Tibial nerve (tissue), 4 donors: ENCODE data around the gene GALNT10. TPM values are rescaled to one million over a fixed set of nuclear protein-coding genes. Genes with fewer than 3 reads are reported as not detected.

Source experiments
- DNase-seq, 2 donors: peaks; one replicate each; pipeline ENCODE4 v3.0.0-alpha.2; 2019; ENCODE audit warnings: low spot score in 2 of 2
- H3K27ac ChIP-seq, 4 donors: fragments of 200-600 bp; sonication (generic) in 3 of 4; one replicate each; pipeline ENCODE4 v1.5.1; 2017 to 2019; ENCODE audit warnings: mild to moderate bottlenecking in 1 of 4
- H3K27me3 ChIP-seq, 2 donors: fragments of 200-600 bp; sonication (generic) in 1 of 2; one replicate each; pipeline versions ENCODE4 v1.5.1 to v1.6.0; 2017 to 2019
- H3K36me3 ChIP-seq, 3 donors: fragments of 200-600 bp; sonication (generic); one replicate each; pipeline ENCODE4 v1.5.1; 2018 to 2019
- H3K4me1 ChIP-seq, 4 donors: fragments of 200-600 bp; sonication (generic) in 3 of 4; one replicate each; pipeline ENCODE4 v1.5.1; 2017 to 2019
- H3K4me3 ChIP-seq, 4 donors: fragments of 200-600 bp; sonication (generic) in 3 of 4; one replicate each; pipeline ENCODE4 v1.5.1; 2017 to 2019; ENCODE audit warnings: mild to moderate bottlenecking in 1 of 4, moderate library complexity in 1 of 4
- H3K9me3 ChIP-seq, 4 donors: fragments of 200-600 bp; sonication (generic) in 3 of 4; one replicate each; pipeline ENCODE4 v1.5.1; 2017 to 2019
- EP300 ChIP-seq, 2 donors: sonication (generic); formaldehyde crosslinking; IDR thresholded peaks; one replicate each; pipeline ENCODE4 v1.6.1; 2017; ENCODE audit warnings: antibody characterized with exemption in 2 of 2, mild to moderate bottlenecking in 1 of 2
- POLR2A ChIP-seq, 2 donors: fragments of 450-650 bp; IDR thresholded peaks; one replicate each; pipeline ENCODE4 v1.6.1; 2017; ENCODE audit warnings: antibody characterized with exemption in 2 of 2, mild to moderate bottlenecking in 2 of 2, moderate library complexity in 2 of 2
- WGBS, 2 donors: methylation state at CpG; one replicate each; pipeline ENCODE4 v1.1.5; 2018; 5-methylcytosine and 5-hydroxymethylcytosine counted together
- total RNA-seq, 4 donors: library from RNA; depleted of rRNA; stranded (reverse); fragments of >200 nt; gene quantifications; one replicate each; pipeline ENCODE4 v1.1.0, GENCODE V29; 2016
- TF ChIP-seq, protein P1 (sequence below), 5 experiments: fragments of 200-600 bp in 3 of 5; fragments of 450-650 bp in 2 of 5; sonication (generic) in 3 of 5; IDR thresholded peaks; one replicate each; pipeline ENCODE4 v1.5.1; 2016 to 2019; ENCODE audit warnings: antibody characterized with exemption in 5 of 5, mild to moderate bottlenecking in 3 of 5, moderate library complexity in 2 of 5

GALNT10 gene
- total RNA-seq, 4 donors from 2014 or later = 24.1 to 41.2 (median 26.7) TPM

DNA sequence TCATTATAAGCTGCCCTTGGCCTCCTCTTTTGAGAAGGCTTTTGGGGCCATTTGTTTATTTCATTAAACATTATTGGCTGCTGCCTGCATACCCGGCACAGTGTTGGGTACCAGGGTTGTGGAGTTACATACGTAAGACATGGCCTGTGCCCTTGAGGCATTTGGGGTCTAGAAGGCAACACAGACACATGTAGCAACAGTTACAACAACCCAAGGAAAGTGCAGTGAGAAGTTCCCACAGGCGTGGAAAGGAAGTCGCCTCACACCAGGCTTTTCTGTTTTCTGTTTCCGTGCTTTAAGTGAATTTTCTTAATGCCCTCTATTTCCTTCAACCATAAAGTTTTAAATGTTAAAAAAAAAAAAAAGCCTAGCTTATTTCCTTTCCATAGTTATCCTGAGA is 47.4 kb downstream of the GALNT10 start:
- Histone ChIP-seq H3K36me3 (no peaks in the 10 kb centered on the region), H3K4me1 (peaks cover 0 to 31% (median 5%) of the 10 kb centered on the region in 4 donors), H3K9me3 (no peaks in the 10 kb centered on the region), H3K4me3 (no peak overlapping the region), H3K27ac (no peak overlapping the region), H3K27me3 (no peaks in the 10 kb centered on the region)
- DNase-seq = no peak
- 74 to 85% methylated on average over 5 of the region's 5 CpGs for WGBS, 2 donors
- TF ChIP-seq EP300 (IDR thresholded peaks at IDR 0.05) = no peak
- TF ChIP-seq POLR2A (IDR thresholded peaks at IDR 0.05) = no peak
- TF ChIP-seq, protein P1, sequence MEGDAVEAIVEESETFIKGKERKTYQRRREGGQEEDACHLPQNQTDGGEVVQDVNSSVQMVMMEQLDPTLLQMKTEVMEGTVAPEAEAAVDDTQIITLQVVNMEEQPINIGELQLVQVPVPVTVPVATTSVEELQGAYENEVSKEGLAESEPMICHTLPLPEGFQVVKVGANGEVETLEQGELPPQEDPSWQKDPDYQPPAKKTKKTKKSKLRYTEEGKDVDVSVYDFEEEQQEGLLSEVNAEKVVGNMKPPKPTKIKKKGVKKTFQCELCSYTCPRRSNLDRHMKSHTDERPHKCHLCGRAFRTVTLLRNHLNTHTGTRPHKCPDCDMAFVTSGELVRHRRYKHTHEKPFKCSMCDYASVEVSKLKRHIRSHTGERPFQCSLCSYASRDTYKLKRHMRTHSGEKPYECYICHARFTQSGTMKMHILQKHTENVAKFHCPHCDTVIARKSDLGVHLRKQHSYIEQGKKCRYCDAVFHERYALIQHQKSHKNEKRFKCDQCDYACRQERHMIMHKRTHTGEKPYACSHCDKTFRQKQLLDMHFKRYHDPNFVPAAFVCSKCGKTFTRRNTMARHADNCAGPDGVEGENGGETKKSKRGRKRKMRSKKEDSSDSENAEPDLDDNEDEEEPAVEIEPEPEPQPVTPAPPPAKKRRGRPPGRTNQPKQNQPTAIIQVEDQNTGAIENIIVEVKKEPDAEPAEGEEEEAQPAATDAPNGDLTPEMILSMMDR (IDR thresholded peaks at IDR 0.05) = no peak

DNA sequence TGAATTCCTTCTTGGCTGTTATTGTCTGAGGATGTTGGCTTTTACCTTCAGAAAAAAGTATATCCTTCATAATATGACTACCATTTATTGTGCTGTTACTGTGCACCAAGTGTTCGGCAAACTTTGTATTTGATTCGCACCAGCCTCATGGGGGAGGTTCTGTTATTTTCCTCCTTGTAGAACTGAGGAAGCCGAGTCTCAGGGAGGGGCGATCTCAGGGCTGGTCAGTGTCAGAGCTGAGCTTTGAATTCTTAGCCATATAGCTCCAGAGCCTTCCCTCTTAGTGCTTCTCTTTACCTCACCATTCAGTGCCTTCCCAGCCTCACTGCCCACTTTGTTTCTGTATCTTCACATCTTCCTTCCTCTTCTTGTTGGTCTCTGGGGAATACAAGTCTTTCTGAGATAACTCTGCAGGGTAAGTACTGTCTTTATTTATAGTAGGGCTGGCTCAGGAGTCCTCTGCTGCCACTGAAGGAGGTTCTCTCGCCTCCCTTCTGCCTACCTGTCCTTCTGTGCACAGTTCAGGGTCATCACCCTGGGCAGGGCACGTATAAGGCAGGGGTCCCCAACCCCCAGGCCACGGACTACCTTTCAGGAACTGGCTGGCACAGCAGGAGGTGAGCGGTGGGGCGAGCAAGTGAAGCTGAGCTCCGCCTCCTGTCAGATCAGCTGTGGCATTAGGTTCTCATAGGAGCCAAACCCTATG is 48.4 kb downstream of the GALNT10 start:
- no peaks in the 10 kb centered on the region for H3K36me3 ChIP-seq
- no peaks in the 10 kb centered on the region for H3K9me3 ChIP-seq
- H3K4me3 ChIP-seq = no peak overlapping the region
- no peak for DNase-seq
- WGBS, 2 donors = 65 to 68% methylated on average over 8 to 9 of the region's 10 CpGs
- no peak overlapping the region for H3K27ac ChIP-seq
- H3K27me3 ChIP-seq = no peaks in the 10 kb centered on the region
- peaks cover 0 to 31% (median 5%) of the 10 kb centered on the region in 4 donors for H3K4me1 ChIP-seq
- TF ChIP-seq, protein P1 (IDR thresholded peaks at IDR 0.05) = no peak
- TF ChIP-seq POLR2A (IDR thresholded peaks at IDR 0.05) (no peak), EP300 (IDR thresholded peaks at IDR 0.05) (no peak)

DNA sequence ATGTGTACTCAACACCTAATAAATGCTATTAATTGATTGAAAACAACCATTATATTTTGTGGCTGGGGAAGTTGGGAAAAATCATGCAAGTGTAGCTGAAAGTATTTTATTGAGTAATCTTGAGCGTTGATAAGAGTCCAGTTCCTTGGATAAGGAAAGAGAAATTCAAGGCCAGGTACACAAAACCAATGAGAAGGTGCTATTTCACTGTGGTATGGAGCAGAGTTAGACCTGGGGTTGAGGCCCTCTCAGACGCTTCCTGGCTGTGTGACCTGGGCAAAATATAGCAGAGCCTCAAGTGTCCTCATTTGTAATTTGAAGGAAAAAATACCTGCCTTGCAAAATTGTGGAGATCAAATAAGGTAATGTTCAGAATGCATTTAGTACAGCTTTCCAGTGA is 50.1 kb downstream of the GALNT10 start:
- 85 to 93% methylated on average over 2 of the region's 2 CpGs for WGBS, 2 donors
- TF ChIP-seq POLR2A (IDR thresholded peaks at IDR 0.05) (no peak), EP300 (IDR thresholded peaks at IDR 0.05) (no peak)
- TF ChIP-seq, protein P1 (IDR thresholded peaks at IDR 0.05) = no peak
- no peak for DNase-seq
- H3K9me3 ChIP-seq = no peaks in the 10 kb centered on the region
- no peaks in the 10 kb centered on the region for H3K27me3 ChIP-seq
- H3K4me3 ChIP-seq = no peak overlapping the region
- H3K27ac ChIP-seq = no peak overlapping the region
- H3K36me3 ChIP-seq = no peaks in the 10 kb centered on the region
- peaks cover 0 to 31% (median 5%) of the 10 kb centered on the region in 4 donors for H3K4me1 ChIP-seq

DNA sequence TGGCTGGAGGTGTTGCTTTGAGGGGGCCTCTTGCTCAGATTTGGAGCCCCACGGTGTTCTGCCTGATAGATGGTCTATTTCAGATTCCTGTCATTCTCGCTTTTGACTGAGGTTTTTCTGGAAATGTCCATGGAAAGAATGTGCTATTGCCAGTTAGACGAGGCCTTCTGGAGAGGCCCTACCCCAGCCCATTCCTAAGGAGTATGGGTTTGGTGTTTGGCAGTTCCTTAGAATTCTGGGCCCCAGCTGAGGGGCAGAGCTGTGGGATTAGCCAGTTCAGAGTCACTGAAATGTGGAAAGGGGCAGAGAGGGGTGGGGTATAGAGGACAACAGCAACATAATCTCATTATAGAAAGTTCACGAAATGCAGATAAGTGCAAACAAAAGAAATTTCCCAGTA is 50.5 kb downstream of the GALNT10 start:
- TF ChIP-seq POLR2A (IDR thresholded peaks at IDR 0.05) = no peak
- no peak for TF ChIP-seq EP300 (IDR thresholded peaks at IDR 0.05)
- TF ChIP-seq, protein P1 (IDR thresholded peaks at IDR 0.05) = no peak
- Histone ChIP-seq H3K27me3 (no peaks in the 10 kb centered on the region), H3K27ac (no peak overlapping the region), H3K4me3 (no peak overlapping the region), H3K9me3 (no peaks in the 10 kb centered on the region), H3K36me3 (no peaks in the 10 kb centered on the region), H3K4me1 (peaks cover 0 to 31% (median 5%) of the 10 kb centered on the region in 4 donors)
- WGBS, 2 donors = 49 to 64% methylated on average over 4 of the region's 4 CpGs
- DNase-seq = no peak

DNA sequence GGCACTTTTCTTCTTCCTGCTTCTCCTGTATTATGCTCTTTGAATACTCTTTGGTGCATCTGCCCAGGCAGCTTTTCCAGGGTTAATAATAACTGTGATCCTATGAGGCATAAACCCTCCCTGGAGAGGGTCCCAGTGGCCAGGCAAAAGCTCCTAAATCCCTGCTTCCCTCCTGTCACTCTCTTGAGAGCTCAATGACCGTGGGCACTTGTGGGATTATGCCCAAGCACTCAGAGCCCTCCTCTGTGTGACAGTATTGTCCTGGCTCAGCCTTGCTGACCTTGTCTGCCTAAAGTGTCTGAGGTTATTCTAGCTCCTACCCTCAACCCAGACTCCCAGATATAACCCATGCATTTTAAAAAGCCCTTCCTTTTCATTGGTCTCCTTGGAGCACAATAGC is 51.9 kb downstream of the GALNT10 start:
- H3K27ac ChIP-seq = no peak overlapping the region
- 40 to 68% methylated on average over 1 of the region's 1 CpG for WGBS, 2 donors
- H3K36me3 ChIP-seq = no peaks in the 10 kb centered on the region
- no peaks in the 10 kb centered on the region for H3K9me3 ChIP-seq
- no peak for DNase-seq
- H3K4me1 ChIP-seq = peaks cover 0 to 31% (median 5%) of the 10 kb centered on the region in 4 donors
- H3K27me3 ChIP-seq = no peaks in the 10 kb centered on the region
- no peak overlapping the region for H3K4me3 ChIP-seq
- TF ChIP-seq POLR2A (IDR thresholded peaks at IDR 0.05) (no peak), EP300 (IDR thresholded peaks at IDR 0.05) (no peak)
- TF ChIP-seq, protein P1 (IDR thresholded peaks at IDR 0.05) = no peak
